Measurements from ENCODE around the gene CDK6. TPM values are rescaled to one million over a fixed set of nuclear protein-coding genes. Genes with fewer than 3 reads are reported as not detected.

Gene CDK6
- total RNA-seq, 1 experiment from 2014 or later, result 41.4 TPM

- no peaks in the 10 kb centered on the region for H3K9me2 ChIP-seq (ENCODE audit: insufficient read depth)
- peaks cover 19 to 38% of the 10 kb centered on the region in 2 experiments for H3K4me1 ChIP-seq (ENCODE audit: control insufficient read depth in 1 of 2, insufficient read depth in 2 of 2, low read length in 2 of 2)
- no peaks in the 10 kb centered on the region for H3K36me3 ChIP-seq (ENCODE audit: control insufficient read depth in 1 of 2, insufficient read depth in 2 of 2, low read length in 2 of 2)
- no peaks in the 10 kb centered on the region for H3K27me3 ChIP-seq (ENCODE audit: insufficient read depth, low read length)
- no peak for ATAC-seq
- ChIA-PET POLR2A (no interaction called here), CTCF (no interaction called here), RAD21 (ENCODE audit: low non-redundant PET in 1 of 2, low total read pairs in 2 of 2, uncharacterized antibody in 2 of 2, unreplicated experiment in 2 of 2) (no interaction called here)
- DNase-seq (ENCODE audit: low read depth, low spot score), result no peak
- no peak overlapping the region for H3K4me3 ChIP-seq (replicated peaks in 1 of 2; ENCODE audit: low read depth in 1 of 2, low read length in 2 of 2)
- TF ChIP-seq JUND (IDR thresholded peaks at IDR 0.05) (no peak), ATF3 (IDR thresholded peaks at IDR 0.05) (no peak), SRF (IDR thresholded peaks at IDR 0.05; ENCODE audit: low read depth) (no peak), SIN3A (IDR thresholded peaks at IDR 0.05; ENCODE audit: low read depth) (no peak), EZH2 (IDR thresholded peaks at IDR 0.05) (no peak), CEBPB (IDR thresholded peaks at IDR 0.05; ENCODE audit: low read depth) (no peak), POLR2A (IDR thresholded peaks at IDR 0.05; ENCODE audit: borderline replicate concordance, extremely low read depth, insufficient read depth, insufficient read length) (no peak), CBX3 (IDR thresholded peaks at IDR 0.05; ENCODE audit: low read depth) (no peak), EZH2phosphoT487 (IDR thresholded peaks at IDR 0.05; ENCODE audit: borderline replicate concordance) (no peak), RAD21 (IDR thresholded peaks at IDR 0.05; ENCODE audit: low read depth) (no peak)
- no peak overlapping the region for H3K27ac ChIP-seq (ENCODE audit: low read depth, low read length)
- peaks cover 6% of the 10 kb centered on the region; the same call in 1 of the 2 replicates for H3K79me2 ChIP-seq (ENCODE audit: insufficient read depth, low read length)
- H3K9me3 ChIP-seq (ENCODE audit: control insufficient read depth in 1 of 2, insufficient read depth in 1 of 2, low read depth in 1 of 2, low read length in 2 of 2), result no peaks in the 10 kb centered on the region
- no peak overlapping the region for H2AFZ ChIP-seq (ENCODE audit: low read depth, low read length, poor library complexity, severe bottlenecking)
- H3K4me2 ChIP-seq (ENCODE audit: low read length), result no peak overlapping the region
- H3K9ac ChIP-seq (ENCODE audit: low read length), result no peak overlapping the region
- no TSS peak for BruUV-seq (replicated peaks)
- intact Hi-C loops (cut with micrococcal nuclease), result no loop called here
- no peaks in the 10 kb centered on the region for H4K20me1 ChIP-seq (ENCODE audit: insufficient read depth)
Measured at GRCh38 chr7:92639213-92639896, 197.0 kb downstream of the CDK6 start.

GRCh38 chr7:92636018-92636560, 200.3 kb downstream of the CDK6 start:
- ATAC-seq (no peak), DNase-seq (ENCODE audit: low read depth, low spot score) (no peak)
- BruUV-seq (replicated peaks), result no TSS peak
- Histone ChIP-seq H4K20me1 (ENCODE audit: insufficient read depth) (no peaks in the 10 kb centered on the region), H3K27ac (ENCODE audit: low read depth, low read length) (no peak overlapping the region; the same call in 1 of the 2 replicates), H3K4me1 (ENCODE audit: control insufficient read depth in 1 of 2, insufficient read depth in 2 of 2, low read length in 2 of 2) (peaks cover 38 to 51% of the 10 kb centered on the region in 2 experiments), H3K4me3 (replicated peaks in 1 of 2; ENCODE audit: low read depth in 1 of 2, low read length in 2 of 2) (no peak overlapping the region), H3K9me2 (ENCODE audit: insufficient read depth) (no peaks in the 10 kb centered on the region), H2AFZ (ENCODE audit: low read depth, low read length, poor library complexity, severe bottlenecking) (no peak overlapping the region), H3K9ac (ENCODE audit: low read length) (no peak overlapping the region), H3K79me2 (ENCODE audit: insufficient read depth, low read length) (peaks cover 6% of the 10 kb centered on the region; the same call in 1 of the 2 replicates), H3K4me2 (ENCODE audit: low read length) (peak overlapping the region; percentile 33), H3K27me3 (ENCODE audit: insufficient read depth, low read length) (no peaks in the 10 kb centered on the region), H3K9me3 (ENCODE audit: control insufficient read depth in 1 of 2, insufficient read depth in 1 of 2, low read depth in 1 of 2, low read length in 2 of 2) (no peaks in the 10 kb centered on the region), H3K36me3 (ENCODE audit: control insufficient read depth in 1 of 2, insufficient read depth in 2 of 2, low read length in 2 of 2) (no peaks in the 10 kb centered on the region)
- intact Hi-C loops (cut with micrococcal nuclease), result no loop called here
- CTCF ChIA-PET, result no interaction called here
- RAD21 ChIA-PET (ENCODE audit: low non-redundant PET in 1 of 2, low total read pairs in 2 of 2, uncharacterized antibody in 2 of 2, unreplicated experiment in 2 of 2), result no interaction called here
- POLR2A ChIA-PET, result no interaction called here
- no peak for TF ChIP-seq EGR1 (IDR thresholded peaks at IDR 0.05; ENCODE audit: low read depth)
- no peak for TF ChIP-seq ATF3 (IDR thresholded peaks at IDR 0.05)
- no peak for TF ChIP-seq SRF (IDR thresholded peaks at IDR 0.05; ENCODE audit: low read depth)
- TF ChIP-seq TCF7L2 (IDR thresholded peaks at IDR 0.05; ENCODE audit: borderline replicate concordance, extremely low read depth, insufficient read depth, insufficient read length), result no peak

Data from HCT116 (cell line).